HTR-8/SVneo (cell line): Measurements from ENCODE around the gene THSD7B.
"Not testable (repeated sequence)": the region's sequence is repeated elsewhere in the genome, so short reads cannot be mapped to it uniquely, and the experiment has no call there.

Source experiments
- DNase-seq: peaks from one replicate; pipeline ENCODE4 v3.0.0; 2011; ENCODE audit warnings: low spot score, mixed read lengths; ENCODE audit not compliant: insufficient read length
- FAIRE-seq: peaks from 2 replicates; lab custom pipeline; 2011; peaks lifted over from hg19 to GRCh38; lab: Jason Lieb, UNC

THSD7B gene, protein sequence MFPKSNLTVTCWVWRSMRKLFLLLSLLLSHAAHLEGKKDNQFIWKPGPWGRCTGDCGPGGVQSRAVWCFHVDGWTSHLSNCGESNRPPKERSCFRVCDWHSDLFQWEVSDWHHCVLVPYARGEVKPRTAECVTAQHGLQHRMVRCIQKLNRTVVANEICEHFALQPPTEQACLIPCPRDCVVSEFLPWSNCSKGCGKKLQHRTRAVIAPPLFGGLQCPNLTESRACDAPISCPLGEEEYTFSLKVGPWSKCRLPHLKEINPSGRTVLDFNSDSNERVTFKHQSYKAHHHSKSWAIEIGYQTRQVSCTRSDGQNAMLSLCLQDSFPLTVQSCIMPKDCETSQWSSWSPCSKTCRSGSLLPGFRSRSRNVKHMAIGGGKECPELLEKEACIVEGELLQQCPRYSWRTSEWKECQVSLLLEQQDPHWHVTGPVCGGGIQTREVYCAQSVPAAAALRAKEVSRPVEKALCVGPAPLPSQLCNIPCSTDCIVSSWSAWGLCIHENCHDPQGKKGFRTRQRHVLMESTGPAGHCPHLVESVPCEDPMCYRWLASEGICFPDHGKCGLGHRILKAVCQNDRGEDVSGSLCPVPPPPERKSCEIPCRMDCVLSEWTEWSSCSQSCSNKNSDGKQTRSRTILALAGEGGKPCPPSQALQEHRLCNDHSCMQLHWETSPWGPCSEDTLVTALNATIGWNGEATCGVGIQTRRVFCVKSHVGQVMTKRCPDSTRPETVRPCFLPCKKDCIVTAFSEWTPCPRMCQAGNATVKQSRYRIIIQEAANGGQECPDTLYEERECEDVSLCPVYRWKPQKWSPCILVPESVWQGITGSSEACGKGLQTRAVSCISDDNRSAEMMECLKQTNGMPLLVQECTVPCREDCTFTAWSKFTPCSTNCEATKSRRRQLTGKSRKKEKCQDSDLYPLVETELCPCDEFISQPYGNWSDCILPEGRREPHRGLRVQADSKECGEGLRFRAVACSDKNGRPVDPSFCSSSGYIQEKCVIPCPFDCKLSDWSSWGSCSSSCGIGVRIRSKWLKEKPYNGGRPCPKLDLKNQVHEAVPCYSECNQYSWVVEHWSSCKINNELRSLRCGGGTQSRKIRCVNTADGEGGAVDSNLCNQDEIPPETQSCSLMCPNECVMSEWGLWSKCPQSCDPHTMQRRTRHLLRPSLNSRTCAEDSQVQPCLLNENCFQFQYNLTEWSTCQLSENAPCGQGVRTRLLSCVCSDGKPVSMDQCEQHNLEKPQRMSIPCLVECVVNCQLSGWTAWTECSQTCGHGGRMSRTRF (N-terminal part only)

DNA sequence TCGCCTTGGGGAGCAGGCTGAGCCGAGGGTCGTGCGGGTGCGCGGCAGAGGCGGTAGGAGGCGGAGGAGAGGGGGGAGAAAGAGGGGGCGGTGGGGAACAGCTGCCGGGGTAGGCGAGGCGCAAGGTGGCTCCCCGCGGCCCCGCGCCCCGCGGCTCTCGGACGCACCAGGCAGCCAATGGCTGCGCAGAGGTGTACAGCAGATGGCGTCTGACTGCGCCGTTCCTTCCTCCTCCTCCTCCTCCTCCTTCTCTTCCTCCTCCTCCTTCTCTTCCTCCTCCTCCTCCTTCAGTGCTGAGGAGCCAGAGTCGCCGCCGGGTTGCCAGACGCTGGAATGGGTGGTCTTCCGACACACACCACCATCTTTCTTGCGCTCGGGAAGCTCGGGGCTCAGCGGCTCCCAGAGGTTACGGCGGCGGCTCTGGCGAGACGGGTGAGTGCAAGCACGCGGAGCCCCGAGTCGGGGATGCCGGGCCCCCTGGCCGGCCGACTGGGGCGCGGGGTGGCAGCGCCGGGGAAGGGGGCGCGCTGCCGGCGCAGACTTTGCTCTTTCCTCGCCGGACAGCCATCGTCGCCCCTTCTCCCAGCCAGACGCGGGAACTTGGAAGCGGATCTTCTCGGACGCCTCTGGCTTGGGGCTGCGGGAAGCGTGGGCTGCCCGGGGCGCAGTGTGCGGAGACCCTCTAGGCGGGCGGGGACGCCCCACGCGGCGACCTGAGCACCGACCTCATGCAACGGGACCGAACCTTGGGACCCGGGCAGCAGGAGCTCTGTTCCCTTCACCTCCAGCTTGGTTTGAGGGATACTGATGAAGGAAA lies at the start of gene THSD7B:
THSD7B (plus strand) TSS at position 290 of the 817 bp plus-strand sequence. CDS start 116,634 bp downstream, outside the sequence.
- FAIRE-seq (no peak), DNase-seq (no peak)

DNA sequence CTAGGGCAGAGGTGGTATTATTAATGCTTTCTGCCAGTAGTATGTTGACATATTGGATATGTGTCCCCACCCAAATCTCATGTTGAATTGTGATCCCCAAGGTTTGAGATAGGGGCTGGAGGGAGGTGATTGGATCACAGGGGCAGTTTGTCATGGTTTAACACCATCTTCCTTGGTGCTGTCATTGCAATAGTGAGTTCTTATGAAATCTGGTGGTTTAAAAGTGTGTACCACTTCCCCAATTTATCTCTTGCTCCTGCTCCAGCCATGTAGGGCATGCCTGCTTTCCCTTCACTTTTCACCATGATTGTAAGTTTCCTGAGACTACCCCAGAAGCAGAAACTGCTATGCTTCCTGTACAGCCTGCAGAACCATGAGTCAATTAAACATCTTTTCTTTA lies 47.1 kb upstream of the THSD7B start:
- DNase-seq, result no peak
- no peak for FAIRE-seq

DNA sequence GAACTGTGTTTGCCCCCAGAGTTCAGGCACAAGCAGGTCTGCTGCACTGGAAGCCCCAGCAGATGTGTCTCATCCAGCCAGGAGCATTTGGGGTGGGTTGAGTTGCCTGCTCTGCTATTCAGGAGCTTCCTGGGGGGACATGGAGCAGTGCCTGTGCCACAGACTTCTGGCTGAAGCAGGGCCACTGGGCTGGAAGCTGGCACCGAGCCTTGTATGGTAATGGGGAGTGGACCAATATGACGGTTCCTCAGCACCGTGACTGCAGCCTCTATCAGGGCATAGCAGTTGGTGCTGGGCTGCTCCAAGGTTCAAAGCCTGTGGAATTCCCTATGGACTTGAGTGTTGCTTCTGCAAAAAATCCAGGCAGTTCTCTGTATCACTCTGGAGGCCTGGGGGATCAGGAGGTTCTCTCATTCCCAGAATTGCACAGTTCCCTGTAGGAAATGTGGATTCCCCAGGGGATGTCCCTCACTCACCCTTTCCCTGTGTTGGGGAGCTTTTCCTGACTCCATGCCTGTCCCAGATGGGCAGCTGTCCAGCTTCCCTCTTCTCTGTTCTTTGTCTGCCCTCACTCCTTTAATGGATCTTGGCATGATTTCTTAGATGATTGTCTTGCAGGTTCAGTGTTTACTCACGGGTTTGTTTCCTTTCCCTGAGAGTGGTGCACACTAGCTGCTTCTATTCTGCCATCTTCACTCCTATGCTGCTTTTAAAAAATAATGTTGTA lies 37.2 kb upstream of the THSD7B start:
- FAIRE-seq (no peak), DNase-seq (no peak)

DNA sequence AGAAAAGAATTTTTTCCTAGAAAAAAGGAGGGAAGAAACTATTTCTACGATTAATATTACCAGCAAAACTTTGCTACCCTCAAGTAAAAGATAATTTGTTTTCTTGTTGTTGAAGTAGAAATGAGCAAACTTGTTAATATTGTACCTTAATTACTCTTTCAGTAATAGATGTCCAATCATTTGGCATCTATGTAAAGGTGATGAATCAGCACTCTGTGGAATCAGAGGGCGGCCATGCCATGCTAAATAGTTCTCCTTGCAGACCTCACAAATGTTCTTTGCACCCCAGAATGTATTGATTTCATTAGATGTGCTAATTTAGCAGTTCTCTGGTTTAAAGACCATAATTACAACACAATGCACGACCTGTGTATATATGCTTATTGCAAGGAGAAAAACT lies 29.1 kb upstream of the THSD7B start:
- no peak for FAIRE-seq
- no peak for DNase-seq

DNA sequence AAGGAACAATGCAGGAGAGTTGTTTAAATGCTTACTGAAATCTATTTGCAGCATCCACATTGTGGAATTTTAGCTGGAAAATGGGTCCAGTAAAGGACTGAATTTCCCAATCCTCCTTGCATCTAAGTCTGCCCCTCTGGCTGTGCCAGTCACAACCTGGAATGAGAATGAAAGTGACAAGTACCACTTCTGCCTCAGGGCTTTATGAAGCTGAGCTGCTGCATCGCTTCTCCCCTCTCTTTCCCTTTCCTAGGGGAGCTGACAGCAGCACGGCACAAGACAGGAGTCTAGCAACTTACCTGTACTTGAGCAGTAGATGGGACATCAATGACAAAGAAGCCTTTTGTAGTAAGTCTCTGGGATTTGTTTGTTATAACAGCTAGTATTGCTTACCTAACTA lies 27.3 kb upstream of the THSD7B start:
- FAIRE-seq (no peak), DNase-seq (no peak)

DNA sequence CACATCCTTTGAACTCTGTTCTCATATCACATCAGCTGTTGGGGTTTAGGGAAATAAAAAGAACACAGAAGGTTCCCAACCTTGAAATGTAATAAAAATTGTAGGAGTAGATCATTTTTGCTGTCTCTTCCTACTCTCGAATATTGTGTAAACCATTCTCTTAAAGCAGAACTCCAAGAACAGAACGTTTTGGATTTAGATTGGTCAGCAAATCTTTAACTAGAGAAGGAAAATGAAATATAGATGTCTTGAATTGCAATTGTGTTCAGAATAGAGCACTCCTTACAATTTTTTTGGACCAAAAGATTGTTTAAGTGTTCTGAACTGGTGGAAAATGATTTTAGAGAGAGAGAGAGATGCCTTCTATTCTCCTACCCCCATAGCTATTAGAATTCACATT lies 23.9 kb upstream of the THSD7B start:
- no peak for DNase-seq

DNA sequence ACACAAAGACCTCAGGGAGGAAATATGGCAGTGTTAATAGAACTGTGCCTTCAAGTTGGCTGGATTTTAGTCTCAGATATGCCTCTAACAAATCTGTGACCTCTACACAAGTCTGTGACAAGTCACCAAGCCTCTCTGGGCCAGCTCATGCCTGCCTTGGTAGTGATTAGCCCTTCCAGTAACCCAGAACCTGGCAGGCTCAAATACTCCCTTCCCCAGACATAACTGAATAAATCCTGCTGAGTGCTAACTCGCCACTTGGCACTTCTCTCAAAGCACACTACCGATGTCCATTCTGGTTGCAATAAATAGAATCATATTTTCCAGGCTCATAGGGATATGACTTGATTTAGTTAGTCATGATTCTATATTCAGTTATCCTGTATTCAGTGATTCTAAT lies 15.3 kb upstream of the THSD7B start:
- no peak for DNase-seq
- FAIRE-seq, result no peak

More for the DNA sequence above, 23.9 kb upstream of the THSD7B start:
- FAIRE-seq, result no peak

DNA sequence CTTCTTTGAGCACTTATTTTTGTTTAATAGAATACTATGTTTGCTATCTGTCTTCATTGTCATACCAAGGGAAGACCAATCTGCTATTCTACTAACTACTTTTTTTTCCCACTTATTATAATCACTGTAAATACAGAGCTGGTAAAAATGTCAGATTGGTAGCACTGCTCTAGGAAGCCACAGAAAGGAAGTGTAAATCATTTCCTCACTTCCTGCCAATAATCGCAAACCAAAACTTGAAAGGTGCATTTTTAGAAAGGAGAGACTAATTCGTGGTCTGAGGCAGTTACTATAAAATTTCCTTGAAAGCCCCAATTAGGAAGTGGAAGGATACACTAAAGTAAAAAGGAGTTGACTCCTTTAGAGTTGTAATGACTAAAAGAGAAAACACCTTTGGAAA lies 13.9 kb upstream of the THSD7B start:
- DNase-seq, result no peak
- no peak for FAIRE-seq

DNA sequence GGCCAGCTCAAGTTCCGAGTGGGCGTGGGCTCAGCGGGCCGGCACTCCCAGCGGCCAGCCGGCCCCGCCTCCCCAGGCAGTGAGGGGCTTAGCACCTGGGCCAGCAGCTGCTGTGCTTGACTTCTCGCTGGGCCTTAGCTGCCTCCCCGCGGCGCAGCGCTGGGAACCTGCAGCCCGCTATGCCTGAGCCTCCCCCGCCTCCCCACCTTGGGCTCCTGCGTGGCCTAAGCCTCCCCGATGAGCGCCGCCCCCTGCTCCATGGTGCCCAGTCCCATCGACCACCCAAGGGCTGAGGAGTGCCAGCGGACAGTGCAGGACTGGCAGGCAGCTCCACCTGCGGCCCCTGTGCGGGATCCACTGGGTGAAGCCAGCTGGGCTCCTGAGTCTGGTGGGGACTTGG lies 6.8 kb upstream of the THSD7B start:
- FAIRE-seq, DNase-seq: not testable (repeated sequence)

DNA sequence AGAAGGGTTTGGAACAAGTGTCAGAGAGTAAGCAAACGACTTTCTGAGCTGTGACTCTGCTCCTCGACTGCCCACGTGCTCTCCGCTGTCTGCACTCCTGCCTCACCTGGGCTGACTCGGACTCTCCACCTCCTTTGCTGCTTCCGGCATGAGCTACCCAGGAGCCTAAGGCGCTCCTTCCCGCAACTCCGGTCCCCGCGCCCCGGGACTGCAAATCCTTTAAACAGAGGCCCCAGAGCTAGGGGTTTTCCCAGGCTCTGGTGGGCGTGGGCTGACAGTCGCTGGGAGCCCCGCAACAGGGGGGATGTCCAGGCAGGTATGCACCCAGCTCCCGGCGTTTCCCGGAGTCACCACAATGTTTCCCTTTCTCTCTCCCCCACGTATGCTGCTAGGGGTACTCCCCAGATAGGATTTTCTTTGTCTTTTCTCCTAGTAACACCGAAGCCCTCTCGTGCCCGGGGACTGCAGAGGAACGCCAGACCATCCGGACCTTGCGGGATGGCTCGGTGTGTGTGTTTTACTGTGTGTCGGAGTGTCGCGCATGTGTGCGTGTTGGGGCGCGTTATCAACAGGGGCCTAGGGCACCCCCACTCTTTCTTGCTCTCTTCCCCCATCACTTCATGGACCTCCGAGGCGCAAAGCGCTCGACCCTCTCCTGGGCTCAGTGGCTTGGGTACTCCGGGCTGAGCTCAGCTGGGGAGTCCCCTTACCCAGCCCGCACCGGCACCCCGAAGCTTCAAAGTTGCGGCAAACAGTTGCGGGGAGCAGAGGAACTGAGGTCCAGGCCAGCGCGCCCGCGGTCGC lies 691 bp upstream of the THSD7B start:
- FAIRE-seq, result no peak

DNA sequence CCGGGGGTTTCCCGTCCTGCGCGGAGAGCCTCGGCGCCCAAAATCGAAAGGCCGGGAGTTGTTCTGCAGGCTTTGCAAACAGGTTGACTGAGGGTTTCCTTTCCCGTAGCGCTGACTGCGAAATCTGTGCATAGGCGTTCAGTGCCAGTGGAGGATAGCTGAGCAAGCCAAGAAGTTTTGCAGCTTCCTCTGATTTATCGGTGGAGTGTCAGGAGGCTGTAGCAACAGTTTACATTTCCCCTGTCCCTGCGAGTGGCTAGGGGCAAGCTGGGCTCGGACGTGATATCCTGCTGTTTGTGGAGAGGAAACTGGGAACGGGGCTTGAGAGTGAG lies 694 bp downstream of the THSD7B start:
- no peak for FAIRE-seq
- DNase-seq, result no peak

More for the DNA sequence above, 691 bp upstream of the THSD7B start:
- no peak for DNase-seq

DNA sequence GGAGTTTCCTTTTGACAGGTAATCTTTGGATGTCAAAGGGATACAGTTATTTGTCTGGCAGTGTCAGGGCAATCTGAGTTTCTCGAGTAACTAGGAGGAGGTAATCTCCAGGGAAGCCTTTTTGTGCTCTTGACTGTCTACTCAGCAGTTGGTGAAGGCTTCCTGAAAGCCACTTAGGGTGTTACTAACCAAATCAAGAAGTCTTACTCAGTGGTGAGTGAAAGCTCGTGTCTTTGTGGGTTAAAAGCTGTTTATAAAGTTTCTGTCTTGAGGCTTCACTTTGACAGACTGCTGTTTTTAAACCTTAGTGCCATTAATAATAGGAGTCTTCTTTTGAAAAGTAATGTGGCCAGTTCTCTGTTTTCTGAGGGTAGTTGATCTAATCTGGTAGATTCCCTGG lies 1.7 kb downstream of the THSD7B start:
- FAIRE-seq, result no peak
- DNase-seq, result no peak

DNA sequence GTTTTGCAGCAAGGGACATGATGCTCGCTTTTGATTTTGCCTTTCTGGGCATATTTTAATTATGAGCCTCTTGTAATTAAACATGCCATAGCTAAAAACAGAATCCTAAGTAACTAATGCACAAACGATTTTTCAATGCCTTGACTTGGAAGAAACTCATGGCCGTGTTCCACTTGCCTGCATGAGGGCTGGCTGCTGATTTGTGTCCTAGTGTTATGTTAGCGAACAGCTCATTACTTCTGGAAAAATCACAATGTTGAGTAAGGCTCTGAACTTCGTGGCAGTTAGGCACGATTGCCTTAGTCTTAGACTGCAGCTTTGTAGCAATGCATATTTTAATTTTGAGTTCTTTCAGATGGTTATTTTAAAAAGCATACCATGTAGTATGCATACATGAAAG lies 4.5 kb downstream of the THSD7B start:
- DNase-seq (no peak), FAIRE-seq (no peak)

DNA sequence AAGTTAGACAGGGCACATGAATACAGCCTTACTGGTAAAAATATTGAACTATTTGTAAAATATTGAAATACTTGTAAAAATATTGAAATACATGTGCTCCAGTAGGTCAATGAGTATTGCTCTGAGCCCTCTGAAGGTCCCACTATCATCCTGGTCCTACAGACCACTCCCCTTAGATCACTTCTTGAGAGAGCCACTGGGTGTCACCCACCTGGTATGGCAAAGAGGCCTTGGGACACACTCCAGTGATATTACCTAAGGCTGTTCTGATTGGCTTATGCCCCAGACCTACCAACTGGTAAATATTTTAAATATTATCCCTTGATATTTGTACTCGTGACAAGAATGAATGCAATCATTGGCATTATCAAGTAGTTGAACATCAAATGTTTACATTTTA lies 5.0 kb downstream of the THSD7B start:
- FAIRE-seq, result no peak

DNA sequence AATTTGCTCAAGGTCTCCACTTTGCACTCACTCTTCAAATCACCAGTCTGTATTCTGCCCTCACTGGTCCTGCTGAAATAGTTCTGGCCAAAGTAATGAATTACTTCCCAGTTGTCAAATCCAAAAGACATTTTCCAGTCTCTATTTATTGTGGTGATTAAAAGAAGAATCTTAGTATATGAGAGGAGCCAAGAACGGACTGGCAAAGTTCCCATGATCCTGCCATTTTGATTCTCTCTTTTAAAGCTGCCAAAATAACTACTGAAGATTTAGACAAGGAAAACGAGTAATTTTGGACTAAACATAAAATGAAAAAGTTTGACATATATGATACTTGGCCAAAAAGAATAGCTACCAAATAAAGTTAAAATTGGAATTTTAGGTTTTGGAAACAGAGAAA lies 12.0 kb downstream of the THSD7B start:
- no peak for DNase-seq
- FAIRE-seq, result no peak

More for the DNA sequence above, 5.0 kb downstream of the THSD7B start:
- no peak for DNase-seq

DNA sequence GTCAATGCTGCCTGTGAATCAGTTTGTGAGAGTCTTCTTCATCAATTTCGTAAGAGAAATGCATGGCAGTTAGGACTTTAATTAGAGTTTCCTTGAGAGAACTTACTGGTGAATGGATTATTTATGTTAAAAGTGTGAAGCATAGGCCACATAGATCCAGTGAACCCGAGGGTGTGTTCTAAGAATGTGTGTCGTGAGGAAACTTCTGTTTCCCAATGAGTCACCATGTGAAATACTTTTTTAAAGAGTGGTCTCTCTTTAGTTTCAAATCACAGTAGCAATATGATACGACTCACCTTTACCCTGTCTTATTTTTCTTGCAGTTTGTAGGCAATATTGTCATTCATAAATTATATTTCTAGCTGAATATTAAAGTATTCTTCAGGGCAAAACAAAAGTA lies 18.5 kb downstream of the THSD7B start:
- no peak for FAIRE-seq
- no peak for DNase-seq

DNA sequence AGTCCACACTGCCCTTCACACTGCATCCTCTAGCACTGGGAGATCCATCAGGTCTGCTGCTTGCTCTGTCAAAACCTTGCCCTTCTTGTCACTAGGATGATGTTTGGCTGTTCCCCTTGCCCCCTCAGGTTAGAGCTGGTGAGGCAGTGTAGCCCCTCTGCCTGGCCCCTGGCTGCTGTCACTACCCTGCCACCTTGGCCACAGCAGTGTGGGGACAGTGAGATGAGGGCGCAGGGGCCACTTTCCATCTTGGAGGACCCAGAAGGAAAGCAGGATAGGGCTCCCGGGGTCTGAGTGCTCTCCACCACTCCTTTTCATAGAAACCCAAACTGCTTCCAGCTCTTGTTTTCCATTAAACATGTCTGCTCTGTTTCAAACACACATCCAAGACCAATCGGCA lies 19.9 kb downstream of the THSD7B start:
- FAIRE-seq (no peak), DNase-seq (no peak)

DNA sequence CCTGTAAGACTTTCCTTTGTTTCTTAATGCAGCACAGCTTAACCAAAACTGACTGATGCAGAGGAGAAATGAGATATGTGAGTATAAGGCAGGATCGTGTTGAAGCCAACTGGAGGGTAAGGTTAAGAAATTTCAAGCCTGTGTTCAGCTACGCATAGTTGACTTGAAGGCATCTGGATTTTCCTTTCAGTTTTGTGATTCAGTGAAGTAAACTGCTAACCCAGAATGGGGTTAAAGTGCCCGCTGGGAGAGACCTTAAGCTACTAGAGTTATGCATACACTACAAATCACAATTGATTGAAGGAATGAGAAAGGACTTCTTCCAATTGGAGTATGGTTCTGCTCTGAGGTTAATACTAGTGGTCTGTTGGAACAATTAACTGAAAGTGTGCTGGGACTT lies 22.6 kb downstream of the THSD7B start:
- FAIRE-seq (no peak), DNase-seq (no peak)
